Measurements from ENCODE around the gene TSKS.

- TF ChIP-seq CTCF (optimal IDR thresholded peaks at IDR 0.05 in 1 of 3, IDR thresholded peaks at IDR 0.05 in 1 of 3, conservative IDR thresholded peaks at IDR 0.05 in 1 of 3; ENCODE audit: extremely low read depth in 1 of 3, insufficient read depth in 2 of 3, low read length in 3 of 3): no peak
- no peak for TF ChIP-seq EZH2 (IDR thresholded peaks at IDR 0.05; ENCODE audit: low read length)
Measured at GRCh38 chr19:49739098-49739497, 24.0 kb downstream of the TSKS start.
